Measurements from ENCODE around the gene PCK1.

The PCK1 gene

DNA sequence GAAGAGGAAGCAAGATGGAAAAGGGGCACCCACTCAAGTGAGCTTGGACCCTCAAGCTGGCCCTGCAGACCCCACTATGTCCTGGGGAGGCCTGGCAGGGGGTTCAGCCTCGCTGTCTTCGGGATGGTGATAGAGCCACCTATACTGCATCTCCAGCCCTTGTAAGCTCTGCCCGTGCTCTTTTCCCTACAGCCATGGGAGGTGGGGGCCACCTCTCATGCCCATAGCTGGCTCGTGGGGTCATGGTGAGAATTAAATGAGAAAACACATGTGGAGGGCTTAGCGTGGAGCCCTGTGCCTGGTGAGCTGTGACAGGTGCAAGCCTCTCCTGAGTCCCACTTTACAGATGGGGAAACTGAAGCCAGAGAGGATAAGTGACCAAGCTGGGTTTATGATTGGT lies 27.7 kb downstream of the PCK1 start:
- no peak for DNase-seq (ENCODE audit: low read depth in 3 of 3)

GRCh38 chr20:57589123-57589727 lies 28.3 kb downstream of the PCK1 start:
- DNase-seq (ENCODE audit: low read depth in 3 of 3): no peak

GRCh38 chr20:57589728-57590484 lies 29.0 kb downstream of the PCK1 start:
- no peak for DNase-seq (ENCODE audit: low read depth in 3 of 3)

- DNase-seq (ENCODE audit: low read depth in 3 of 3): no peak
These were observed 29.8 kb downstream of the PCK1 start for GRCh38 chr20:57590485-57591288.

DNA sequence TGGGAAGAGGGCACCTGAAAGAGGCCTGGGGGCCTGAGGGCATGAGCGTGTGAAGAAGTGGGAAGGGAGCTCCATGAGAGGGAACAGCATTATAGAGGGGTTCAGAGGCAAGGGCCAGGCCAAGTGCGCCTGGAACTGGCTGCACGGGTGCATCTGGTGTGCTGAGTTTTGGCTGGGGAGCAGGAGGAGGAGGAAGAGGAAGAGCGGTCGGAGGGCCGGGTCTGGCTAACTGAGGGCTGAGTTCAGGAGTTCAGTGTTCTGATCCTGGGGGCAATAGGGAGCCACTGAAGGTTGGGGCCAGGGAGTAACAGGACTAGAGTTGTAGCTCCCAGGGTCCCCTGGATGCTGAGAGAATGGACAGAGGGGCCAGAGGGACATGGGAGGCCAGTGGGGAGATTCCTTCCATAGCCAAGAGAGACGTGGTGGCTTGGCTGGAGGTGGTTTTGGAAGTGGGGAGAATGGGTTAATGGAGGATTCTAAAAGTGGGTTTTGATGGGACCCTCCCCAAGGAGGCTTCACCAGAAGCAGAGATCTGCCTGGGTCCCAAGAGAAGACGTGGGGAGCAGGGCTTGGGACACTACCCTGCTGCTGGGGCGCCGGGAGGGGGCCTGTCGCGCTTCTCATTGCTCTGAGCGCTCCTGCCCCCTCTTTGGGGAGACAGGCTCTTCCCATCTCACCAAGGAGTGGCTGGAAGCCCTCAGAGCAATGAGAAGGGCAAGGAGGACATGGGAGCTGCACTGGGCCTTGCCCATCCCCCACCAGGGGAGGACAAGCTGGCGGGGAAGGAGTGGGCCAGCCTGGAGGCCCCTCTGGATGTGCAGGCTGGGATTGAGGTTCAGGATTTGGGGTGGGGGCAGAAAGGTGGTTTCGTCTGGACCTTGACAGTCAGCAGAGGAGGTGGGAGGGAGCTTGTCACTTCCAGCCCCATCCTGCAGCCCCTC lies 30.6 kb downstream of the PCK1 start:
- no peak for DNase-seq (ENCODE audit: low read depth in 3 of 3)

DNA sequence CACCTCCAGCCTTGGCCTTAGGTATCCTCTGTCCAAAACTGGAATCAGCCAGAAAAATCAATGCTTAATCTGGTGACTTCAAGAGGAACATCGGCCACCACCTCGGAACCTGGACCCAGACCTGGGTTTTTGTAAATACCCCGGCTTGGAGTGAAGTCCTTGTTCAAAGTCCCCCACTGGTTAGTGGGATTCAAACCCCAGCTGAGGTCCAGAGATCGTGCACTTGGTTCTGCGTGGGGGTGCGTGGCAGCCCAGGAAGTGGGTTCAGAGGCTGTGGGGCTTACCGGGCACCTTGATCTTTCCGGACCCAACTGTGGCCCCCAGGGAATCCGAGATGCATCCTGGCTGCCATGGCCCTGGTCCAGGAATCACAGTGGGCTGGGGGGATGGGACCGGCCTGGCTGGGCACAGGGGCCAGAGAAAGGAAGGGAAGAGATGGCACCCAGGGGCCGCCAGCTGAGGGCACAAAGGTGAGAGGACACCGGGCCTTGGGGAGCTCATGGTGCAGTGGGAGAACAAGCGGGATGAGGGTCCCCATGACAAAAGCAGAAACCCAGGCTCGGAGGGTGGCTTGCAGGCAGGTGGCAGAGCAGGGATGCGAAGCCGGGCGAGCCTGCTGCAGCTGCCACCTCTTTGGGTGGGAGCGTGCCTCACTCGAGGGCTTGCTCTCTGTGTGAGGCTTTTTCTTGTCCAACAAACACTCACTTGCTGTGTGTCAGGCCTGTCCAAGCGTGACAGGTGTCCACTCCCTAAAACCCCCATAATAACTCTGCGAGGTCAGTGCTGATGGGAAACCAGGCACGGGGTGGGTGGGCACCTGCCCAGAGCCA lies 31.6 kb downstream of the PCK1 start:
- no peak for DNase-seq (ENCODE audit: low read depth in 3 of 3)

DNA sequence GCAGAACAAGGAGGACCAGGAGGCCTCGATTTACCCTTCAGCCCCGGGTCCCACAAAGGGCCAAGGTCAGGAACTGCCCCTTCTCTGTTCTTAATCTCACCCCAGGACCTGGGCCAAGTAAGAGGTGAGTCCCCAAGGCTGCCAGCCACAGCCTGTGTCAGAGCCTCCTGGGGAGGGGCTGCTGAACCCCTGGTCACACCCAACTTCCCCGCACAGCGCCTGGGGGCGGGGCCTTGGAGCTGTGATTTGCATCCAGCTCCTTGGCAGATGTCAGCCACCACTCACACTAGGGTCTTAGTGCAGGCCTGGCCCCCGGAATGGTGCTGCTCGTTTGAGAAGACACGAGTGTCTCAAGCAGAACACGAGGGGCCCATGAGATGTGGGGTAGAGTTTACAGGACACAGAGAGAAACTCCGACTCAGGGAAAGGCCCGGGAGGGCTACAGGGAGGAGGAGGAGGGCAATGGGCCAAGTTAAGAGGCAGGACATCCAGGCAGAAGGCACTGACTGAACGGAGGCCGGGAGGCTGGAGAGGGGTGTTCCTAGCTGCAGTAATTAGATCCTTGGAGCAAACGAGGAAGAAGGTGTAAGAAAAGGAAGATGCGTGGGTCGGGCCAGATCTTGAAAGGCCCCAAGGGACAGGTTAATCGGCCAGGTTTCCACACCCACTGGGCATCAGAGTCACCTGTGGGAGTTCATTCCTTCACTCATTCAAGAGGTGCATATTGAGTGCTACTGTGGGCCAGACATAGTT lies 32.4 kb downstream of the PCK1 start:
- DNase-seq (ENCODE audit: low read depth in 3 of 3): no peak

GRCh38 chr20:57594092-57594951 lies 33.4 kb downstream of the PCK1 start:
- peak in 1 of 3 experiments; percentile 34 for DNase-seq (ENCODE audit: low read depth in 3 of 3)

DNA sequence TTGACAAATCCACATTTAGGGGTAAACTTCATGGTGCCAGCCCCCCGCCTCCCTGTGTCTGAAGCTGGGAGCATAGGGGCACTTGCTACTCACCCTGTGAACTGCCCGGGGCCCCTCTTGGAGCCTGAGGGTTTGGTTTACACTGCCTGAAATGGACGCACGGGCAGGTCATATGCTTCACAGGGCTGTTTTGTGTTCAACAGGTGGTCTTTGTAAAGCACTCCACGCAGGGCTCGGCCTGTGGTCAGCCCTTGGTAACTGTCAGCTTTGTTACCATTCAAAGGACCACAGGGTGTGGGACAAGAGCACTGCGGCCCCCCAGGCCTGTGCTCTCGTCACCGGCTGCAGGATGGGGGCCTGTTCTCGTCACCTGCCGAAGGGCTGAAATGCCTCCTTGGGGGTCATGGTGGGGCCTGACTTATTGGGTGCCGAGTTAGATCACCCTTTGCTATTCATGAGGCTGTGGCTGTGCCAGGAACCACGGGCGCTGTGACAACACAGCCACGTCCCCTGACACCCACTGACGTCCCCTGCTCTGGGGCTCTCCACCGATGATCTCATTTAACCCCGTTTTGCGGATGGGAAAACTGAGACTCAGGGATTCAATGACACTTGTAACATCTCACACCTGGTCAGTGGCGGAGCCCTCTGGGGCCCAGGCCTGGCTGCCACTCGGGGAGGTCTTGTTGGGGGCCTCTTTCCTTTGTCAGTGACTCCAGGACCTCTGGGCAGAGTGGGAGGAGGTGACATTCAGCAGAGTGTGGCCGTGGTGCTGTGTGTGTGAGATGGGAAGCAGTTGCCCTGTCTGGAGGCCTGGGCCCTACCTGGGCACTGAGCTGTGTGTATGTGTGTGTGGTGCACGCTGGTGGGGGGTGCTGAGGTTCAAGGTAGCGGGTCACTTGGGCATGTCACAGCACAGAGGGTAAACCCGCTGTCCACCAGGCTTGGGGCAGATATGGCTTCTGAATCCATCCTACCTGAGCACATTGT lies 34.4 kb downstream of the PCK1 start:
- DNase-seq (ENCODE audit: low read depth in 3 of 3): no peak

GRCh38 chr20:57596358-57596757 lies 35.4 kb downstream of the PCK1 start:
- no peak for DNase-seq (ENCODE audit: low read depth in 3 of 3)

- peak; percentile 38 to 67 (median 56) for DNase-seq (ENCODE audit: low read depth in 3 of 3)
These were observed 36.4 kb downstream of the PCK1 start for GRCh38 chr20:57596998-57597939.

DNA sequence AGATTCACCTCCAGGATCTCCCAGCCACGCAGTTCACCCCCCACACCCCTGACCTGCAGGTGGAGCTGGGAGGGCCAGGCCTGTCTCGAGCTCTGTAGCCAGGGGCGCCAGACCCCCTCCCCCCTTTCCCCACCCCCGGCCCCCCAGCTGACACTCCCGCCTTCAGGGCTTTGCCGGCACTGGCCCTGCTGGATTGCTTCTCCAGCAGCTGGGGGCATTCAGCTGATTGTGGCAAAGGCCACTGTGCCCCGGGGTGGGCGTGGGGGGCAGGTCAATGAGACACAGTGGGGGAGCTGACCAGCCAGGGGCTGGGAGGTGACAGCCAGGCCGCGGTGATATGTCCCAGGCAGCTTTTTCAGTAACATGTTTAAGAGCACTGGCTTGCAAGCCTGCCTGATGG lies 37.1 kb downstream of the PCK1 start:
- no peak for DNase-seq (ENCODE audit: low read depth in 3 of 3)

DNA sequence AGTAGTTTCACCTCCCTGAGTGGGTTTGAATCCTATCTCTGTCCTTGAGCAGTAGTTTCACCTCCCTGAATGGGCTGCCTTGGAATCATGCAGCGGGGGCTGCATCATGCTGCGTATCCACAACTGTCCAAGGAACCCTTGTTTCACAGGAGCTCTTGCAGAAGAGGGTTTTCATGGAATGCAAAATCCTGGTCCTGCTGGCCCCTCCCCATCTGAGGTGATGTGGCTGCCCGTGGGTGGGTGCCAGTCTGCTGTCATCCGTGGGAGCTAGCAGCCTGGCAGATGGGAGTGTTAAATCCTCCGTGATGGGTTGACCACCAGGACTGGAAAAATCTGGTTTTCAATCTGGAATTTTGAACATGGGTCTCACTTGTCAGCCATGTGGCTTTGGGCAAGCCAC lies 37.6 kb downstream of the PCK1 start:
- DNase-seq (ENCODE audit: low read depth in 3 of 3): no peak

- DNase-seq (ENCODE audit: low read depth in 3 of 3): no peak
These were observed 39.7 kb downstream of the PCK1 start for GRCh38 chr20:57600320-57601210.

- no peak for DNase-seq (ENCODE audit: low read depth in 3 of 3)
These were observed 40.3 kb downstream of the PCK1 start for GRCh38 chr20:57601211-57601570.

GRCh38 chr20:57601737-57602136 lies 40.8 kb downstream of the PCK1 start:
- no peak for DNase-seq (ENCODE audit: low read depth in 3 of 3)
